COLO668 (cell line): ENCODE results near the gene SMYD1.

ENCODE experiments used
- DNase-seq: peaks from one replicate; lab custom pipeline; 2025; ENCODE audit not compliant: unreplicated experiment; lab: John Stamatoyannopoulos, UW

SMYD1 gene

DNA sequence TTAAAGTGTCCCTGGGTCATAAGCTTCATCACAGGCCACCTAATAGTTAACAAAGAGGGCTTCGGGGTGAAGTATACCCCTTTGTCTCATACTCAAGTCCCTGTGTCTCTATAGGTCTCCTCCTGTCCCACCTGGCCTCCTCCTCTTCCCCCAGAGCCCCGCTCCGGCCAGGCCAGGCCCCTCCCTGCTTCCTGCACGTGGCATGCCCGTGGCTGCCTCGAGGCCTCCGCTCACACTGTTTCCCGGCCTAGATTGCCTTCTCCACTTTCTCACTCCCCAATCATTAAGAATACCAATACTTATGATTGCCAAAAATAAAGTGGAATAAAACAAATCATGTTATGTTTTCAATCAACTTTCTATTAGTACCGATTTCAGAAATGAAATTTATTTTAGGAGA is 18.8 kb downstream of the SMYD1 start:
- DNase-seq, result no peak

DNA sequence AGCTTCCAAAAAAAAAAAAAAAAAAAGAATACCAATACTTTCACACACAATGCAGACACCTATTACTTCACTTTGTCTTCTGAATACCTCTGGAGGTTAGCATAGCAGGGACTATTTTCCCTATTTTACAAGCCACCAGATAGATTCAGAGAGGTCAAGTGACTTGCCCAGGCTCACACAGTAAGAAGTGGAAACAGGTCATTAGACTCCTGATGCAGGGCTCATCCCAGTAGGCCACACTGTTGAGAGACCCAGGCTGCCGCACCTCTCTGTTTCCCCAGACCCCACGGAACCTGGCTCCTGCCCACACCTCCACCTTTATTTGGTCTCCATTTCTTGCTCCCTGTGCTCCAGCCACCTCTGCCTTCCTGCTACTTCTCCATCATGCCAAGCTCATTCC is 19.4 kb downstream of the SMYD1 start:
- DNase-seq, result no peak

- DNase-seq, result no peak
Measured at GRCh38 chr2:88087763-88088162, 20.1 kb downstream of the SMYD1 start.

GRCh38 chr2:88088999-88089398 is 21.4 kb downstream of the SMYD1 start:
- DNase-seq, result no peak

GRCh38 chr2:88090446-88091283 is 23.0 kb downstream of the SMYD1 start:
- no peak for DNase-seq

GRCh38 chr2:88091943-88092342 is 24.3 kb downstream of the SMYD1 start:
- no peak for DNase-seq

DNA sequence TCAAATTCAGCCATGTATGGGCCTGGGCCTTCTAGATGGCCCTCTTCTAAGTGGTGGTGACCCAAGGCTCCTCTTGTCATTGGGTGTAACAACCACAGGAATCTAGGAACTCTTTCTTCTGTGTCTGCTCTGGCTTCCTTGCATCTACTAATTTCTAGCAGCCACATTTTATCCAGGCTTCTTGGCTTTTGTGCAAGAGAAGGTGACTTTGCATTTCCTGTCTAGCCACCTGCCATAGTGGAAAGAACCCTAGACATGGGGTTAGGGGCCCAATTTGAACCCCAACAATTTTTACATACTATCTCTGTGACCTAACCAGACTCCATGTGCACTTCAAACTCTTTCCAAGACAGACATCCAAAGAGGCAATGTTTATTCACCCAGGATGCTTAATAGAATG is 25.1 kb downstream of the SMYD1 start:
- no peak for DNase-seq

DNA sequence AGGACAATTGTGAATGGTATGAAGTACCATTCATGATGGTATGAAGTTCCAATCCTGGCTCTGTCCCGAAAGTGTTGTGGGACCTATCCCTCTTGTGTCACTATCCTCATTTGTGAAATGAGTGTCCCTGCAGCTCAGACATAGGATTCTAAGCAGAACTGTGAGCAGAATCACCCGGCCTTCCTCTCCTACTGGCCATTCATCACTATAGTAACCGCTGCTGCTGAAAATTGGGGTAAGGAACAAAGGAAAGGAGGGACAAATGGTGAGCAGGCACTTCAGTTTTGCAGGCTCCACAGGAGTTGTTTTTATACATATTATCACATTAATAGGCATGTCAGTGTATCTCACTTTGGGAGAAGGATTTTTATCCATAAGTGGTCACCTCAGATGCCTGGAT is 27.4 kb downstream of the SMYD1 start:
- no peak for DNase-seq

GRCh38 chr2:88096708-88097107 is 29.1 kb downstream of the SMYD1 start:
- DNase-seq, result no peak

DNA sequence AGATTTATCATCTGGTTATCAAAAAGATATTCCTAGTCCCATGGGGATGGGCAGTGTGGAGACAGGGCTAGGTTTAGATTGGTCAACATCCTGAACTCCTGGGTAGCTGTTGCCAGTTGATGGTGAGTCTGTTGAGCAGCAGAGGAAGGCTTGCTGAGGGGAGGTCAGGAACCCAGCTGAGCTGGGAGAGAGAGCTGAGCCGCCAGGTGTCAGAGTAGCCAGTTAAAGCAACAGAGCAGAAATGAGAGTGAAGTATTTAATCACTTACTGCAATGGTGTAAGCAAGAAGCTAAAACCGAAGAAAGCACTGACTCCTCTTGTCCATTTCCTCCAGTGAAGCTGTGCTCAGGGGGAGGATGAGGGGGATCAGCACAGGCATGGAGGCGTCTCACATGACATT is 29.6 kb downstream of the SMYD1 start:
- no peak for DNase-seq

GRCh38 chr2:88097891-88098557 is 30.4 kb downstream of the SMYD1 start:
- DNase-seq, result no peak

DNA sequence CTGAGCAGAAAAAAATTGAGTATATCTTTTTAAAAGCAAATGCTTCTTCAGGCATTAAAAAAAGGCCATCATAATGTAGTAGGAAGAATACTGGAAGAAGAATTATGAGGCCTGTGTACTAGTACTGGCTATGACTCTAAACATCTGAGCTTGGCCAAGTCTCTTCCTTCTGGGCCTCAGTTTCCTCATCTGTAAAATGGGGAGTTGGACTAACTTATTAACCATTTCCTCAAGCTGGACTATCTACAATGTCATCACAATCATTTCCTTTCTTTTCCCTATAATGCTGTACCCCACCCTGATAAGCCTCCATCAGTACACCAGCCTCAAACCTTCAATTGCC is 30.9 kb downstream of the SMYD1 start:
- no peak for DNase-seq

- no peak for DNase-seq
Measured at GRCh38 chr2:88099798-88100488, 32.3 kb downstream of the SMYD1 start.

GRCh38 chr2:88100489-88100858 is 32.8 kb downstream of the SMYD1 start:
- DNase-seq, result no peak

DNA sequence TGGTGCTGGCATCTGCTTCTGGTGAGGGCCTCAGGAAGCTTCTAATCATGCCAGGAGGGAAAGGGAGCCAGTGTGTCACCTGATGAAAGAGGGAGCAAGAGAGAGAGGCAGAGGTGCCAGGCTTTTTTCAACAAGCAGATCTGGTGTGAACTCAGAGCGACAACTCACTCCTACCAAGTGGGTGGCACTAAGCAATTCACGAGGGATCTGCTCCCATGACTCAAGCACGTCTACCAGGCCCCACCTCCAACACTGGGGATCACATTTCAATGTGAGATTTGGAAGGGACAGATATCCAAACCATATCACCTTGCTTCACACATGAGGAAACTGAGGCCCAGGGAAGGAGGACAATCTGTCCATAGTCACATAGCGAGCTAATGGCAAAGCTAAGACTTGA is 41.2 kb downstream of the SMYD1 start:
- no peak for DNase-seq

- no peak for DNase-seq
Measured at GRCh38 chr2:88110830-88111229, 43.2 kb downstream of the SMYD1 start.

- DNase-seq, result no peak
Measured at GRCh38 chr2:88113069-88113468, 45.4 kb downstream of the SMYD1 start.

GRCh38 chr2:88114889-88115288 is 47.3 kb downstream of the SMYD1 start:
- no peak for DNase-seq

GRCh38 chr2:88115825-88116518 is 48.3 kb downstream of the SMYD1 start:
- DNase-seq, result no peak

GRCh38 chr2:88116669-88117432 is 49.2 kb downstream of the SMYD1 start:
- no peak for DNase-seq

DNA sequence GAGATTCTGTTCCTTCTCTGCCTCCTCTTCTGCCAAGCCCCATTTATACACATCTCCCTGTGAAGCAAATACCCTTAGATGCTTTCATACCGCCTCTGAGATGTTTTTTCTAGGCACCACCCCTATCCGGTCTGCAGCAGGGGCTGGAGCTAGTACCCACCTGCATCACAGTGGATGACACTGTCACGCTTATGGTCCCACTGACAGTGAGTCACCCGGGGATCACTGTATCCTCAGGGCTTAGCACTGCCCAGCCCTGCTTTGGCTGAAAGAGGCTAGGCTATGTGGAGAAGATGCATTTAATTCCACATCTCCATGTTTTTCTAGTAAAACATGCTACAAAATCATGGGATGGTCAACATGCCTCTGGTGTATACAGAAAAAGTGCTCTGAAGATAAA is 50.3 kb downstream of the SMYD1 start:
- DNase-seq, result no peak
